ENCODE data around the gene GADL1.

DNA sequence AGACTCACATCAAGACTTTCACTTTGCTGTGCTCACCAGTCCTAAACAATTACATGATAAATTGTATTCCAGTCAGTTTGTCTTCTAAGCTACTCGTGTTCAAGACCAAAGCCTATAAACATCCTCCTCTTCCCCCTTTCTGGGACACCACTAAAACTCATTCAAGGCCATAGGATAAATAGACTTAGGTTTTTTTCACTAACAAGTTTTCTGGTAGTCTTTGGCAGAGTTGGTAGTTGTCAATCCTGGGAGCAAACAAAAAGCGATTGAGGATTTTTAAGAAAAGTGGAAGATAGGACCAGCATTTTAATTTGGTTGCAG, 173.2 kb downstream of the GADL1 start:
- TF ChIP-seq, protein P1, sequence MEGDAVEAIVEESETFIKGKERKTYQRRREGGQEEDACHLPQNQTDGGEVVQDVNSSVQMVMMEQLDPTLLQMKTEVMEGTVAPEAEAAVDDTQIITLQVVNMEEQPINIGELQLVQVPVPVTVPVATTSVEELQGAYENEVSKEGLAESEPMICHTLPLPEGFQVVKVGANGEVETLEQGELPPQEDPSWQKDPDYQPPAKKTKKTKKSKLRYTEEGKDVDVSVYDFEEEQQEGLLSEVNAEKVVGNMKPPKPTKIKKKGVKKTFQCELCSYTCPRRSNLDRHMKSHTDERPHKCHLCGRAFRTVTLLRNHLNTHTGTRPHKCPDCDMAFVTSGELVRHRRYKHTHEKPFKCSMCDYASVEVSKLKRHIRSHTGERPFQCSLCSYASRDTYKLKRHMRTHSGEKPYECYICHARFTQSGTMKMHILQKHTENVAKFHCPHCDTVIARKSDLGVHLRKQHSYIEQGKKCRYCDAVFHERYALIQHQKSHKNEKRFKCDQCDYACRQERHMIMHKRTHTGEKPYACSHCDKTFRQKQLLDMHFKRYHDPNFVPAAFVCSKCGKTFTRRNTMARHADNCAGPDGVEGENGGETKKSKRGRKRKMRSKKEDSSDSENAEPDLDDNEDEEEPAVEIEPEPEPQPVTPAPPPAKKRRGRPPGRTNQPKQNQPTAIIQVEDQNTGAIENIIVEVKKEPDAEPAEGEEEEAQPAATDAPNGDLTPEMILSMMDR (IDR thresholded peaks at IDR 0.05; ENCODE audit: low read length), result no peak
- TF ChIP-seq EZH2 (optimal IDR thresholded peaks at IDR 0.05; ENCODE audit: low read depth, low read length), result no peak
